Measurements from ENCODE around the gene CYFIP2.

Gene CYFIP2

GRCh38 chr5:157336423-157336744 is 70.5 kb downstream of the CYFIP2 start:
- Histone ChIP-seq H3K9ac (ENCODE audit: low read depth, low read length) (no peak overlapping the region), H3K4me3 (ENCODE audit: low read length) (no peak overlapping the region), H3K4me2 (ENCODE audit: low read length) (peak overlapping the region; percentile 23), H3K36me3 (ENCODE audit: insufficient read depth, low read length) (no peaks in the 10 kb centered on the region), H3K9me3 (replicated peaks; ENCODE audit: low read length) (no peaks in the 10 kb centered on the region), H3K27me3 (ENCODE audit: control insufficient read depth, insufficient read depth, low read length) (no peaks in the 10 kb centered on the region), H3K4me1 (ENCODE audit: control insufficient read depth, insufficient read depth, low read length) (peaks cover 16% of the 10 kb centered on the region)

- Histone ChIP-seq H3K36me3 (ENCODE audit: insufficient read depth, low read length) (no peaks in the 10 kb centered on the region), H3K4me3 (ENCODE audit: low read length) (no peak overlapping the region), H3K27me3 (ENCODE audit: control insufficient read depth, insufficient read depth, low read length) (no peaks in the 10 kb centered on the region), H3K4me1 (ENCODE audit: control insufficient read depth, insufficient read depth, low read length) (peaks cover 25% of the 10 kb centered on the region), H3K9ac (ENCODE audit: low read depth, low read length) (no peak overlapping the region), H3K9me3 (replicated peaks; ENCODE audit: low read length) (no peaks in the 10 kb centered on the region), H3K4me2 (ENCODE audit: low read length) (no peak overlapping the region)
These were observed 73.5 kb downstream of the CYFIP2 start for GRCh38 chr5:157339409-157339808.

- H3K9ac ChIP-seq (ENCODE audit: low read depth, low read length) = no peak overlapping the region
- H3K4me3 ChIP-seq (ENCODE audit: low read length) = no peak overlapping the region
- H3K36me3 ChIP-seq (ENCODE audit: insufficient read depth, low read length) = no peaks in the 10 kb centered on the region
- H3K4me1 ChIP-seq (ENCODE audit: control insufficient read depth, insufficient read depth, low read length) = peaks cover 13% of the 10 kb centered on the region
- H3K4me2 ChIP-seq (ENCODE audit: low read length) = no peak overlapping the region
- H3K27me3 ChIP-seq (ENCODE audit: control insufficient read depth, insufficient read depth, low read length) = no peaks in the 10 kb centered on the region
- no peaks in the 10 kb centered on the region for H3K9me3 ChIP-seq (replicated peaks; ENCODE audit: low read length)
These were observed 77.0 kb downstream of the CYFIP2 start for GRCh38 chr5:157342822-157343402.

- Histone ChIP-seq H3K36me3 (ENCODE audit: insufficient read depth, low read length) (no peaks in the 10 kb centered on the region), H3K4me2 (ENCODE audit: low read length) (peak overlapping the region; percentile 65), H3K4me3 (ENCODE audit: low read length) (peak overlapping the region; percentile 23), H3K27me3 (ENCODE audit: control insufficient read depth, insufficient read depth, low read length) (no peaks in the 10 kb centered on the region), H3K9me3 (replicated peaks; ENCODE audit: low read length) (no peaks in the 10 kb centered on the region), H3K4me1 (ENCODE audit: control insufficient read depth, insufficient read depth, low read length) (peaks cover 13% of the 10 kb centered on the region), H3K9ac (ENCODE audit: low read depth, low read length) (peak overlapping the region; percentile 1)
These were observed 78.2 kb downstream of the CYFIP2 start for GRCh38 chr5:157343842-157344790.

GRCh38 chr5:157345067-157345466 is 79.1 kb downstream of the CYFIP2 start:
- no peak overlapping the region for H3K4me2 ChIP-seq (ENCODE audit: low read length)
- peaks cover 13% of the 10 kb centered on the region for H3K4me1 ChIP-seq (ENCODE audit: control insufficient read depth, insufficient read depth, low read length)
- no peaks in the 10 kb centered on the region for H3K9me3 ChIP-seq (replicated peaks; ENCODE audit: low read length)
- no peak overlapping the region for H3K4me3 ChIP-seq (ENCODE audit: low read length)
- H3K36me3 ChIP-seq (ENCODE audit: insufficient read depth, low read length) = no peaks in the 10 kb centered on the region
- no peaks in the 10 kb centered on the region for H3K27me3 ChIP-seq (ENCODE audit: control insufficient read depth, insufficient read depth, low read length)
- H3K9ac ChIP-seq (ENCODE audit: low read depth, low read length) = no peak overlapping the region

- no peaks in the 10 kb centered on the region for H3K27me3 ChIP-seq (ENCODE audit: control insufficient read depth, insufficient read depth, low read length)
- peaks cover 13% of the 10 kb centered on the region for H3K4me1 ChIP-seq (ENCODE audit: control insufficient read depth, insufficient read depth, low read length)
- no peak overlapping the region for H3K4me3 ChIP-seq (ENCODE audit: low read length)
- H3K9ac ChIP-seq (ENCODE audit: low read depth, low read length) = no peak overlapping the region
- no peak overlapping the region for H3K4me2 ChIP-seq (ENCODE audit: low read length)
- no peaks in the 10 kb centered on the region for H3K36me3 ChIP-seq (ENCODE audit: insufficient read depth, low read length)
- H3K9me3 ChIP-seq (replicated peaks; ENCODE audit: low read length) = no peaks in the 10 kb centered on the region
These were observed 79.6 kb downstream of the CYFIP2 start for GRCh38 chr5:157345485-157345884.

GRCh38 chr5:157347301-157348048 is 81.6 kb downstream of the CYFIP2 start:
- H3K36me3 ChIP-seq (ENCODE audit: insufficient read depth, low read length) = no peaks in the 10 kb centered on the region
- no peak overlapping the region for H3K9ac ChIP-seq (ENCODE audit: low read depth, low read length)
- H3K9me3 ChIP-seq (replicated peaks; ENCODE audit: low read length) = no peaks in the 10 kb centered on the region
- H3K4me1 ChIP-seq (ENCODE audit: control insufficient read depth, insufficient read depth, low read length) = peaks cover 20% of the 10 kb centered on the region
- H3K27me3 ChIP-seq (ENCODE audit: control insufficient read depth, insufficient read depth, low read length) = no peaks in the 10 kb centered on the region
- H3K4me2 ChIP-seq (ENCODE audit: low read length) = no peak overlapping the region
- no peak overlapping the region for H3K4me3 ChIP-seq (ENCODE audit: low read length)

GRCh38 chr5:157348049-157348400 is 82.1 kb downstream of the CYFIP2 start:
- Histone ChIP-seq H3K27me3 (ENCODE audit: control insufficient read depth, insufficient read depth, low read length) (no peaks in the 10 kb centered on the region), H3K4me1 (ENCODE audit: control insufficient read depth, insufficient read depth, low read length) (peaks cover 20% of the 10 kb centered on the region), H3K9me3 (replicated peaks; ENCODE audit: low read length) (no peaks in the 10 kb centered on the region), H3K4me3 (ENCODE audit: low read length) (no peak overlapping the region), H3K36me3 (ENCODE audit: insufficient read depth, low read length) (no peaks in the 10 kb centered on the region), H3K4me2 (ENCODE audit: low read length) (no peak overlapping the region), H3K9ac (ENCODE audit: low read depth, low read length) (no peak overlapping the region)

GRCh38 chr5:157350939-157351801 is 85.2 kb downstream of the CYFIP2 start:
- Histone ChIP-seq H3K4me2 (ENCODE audit: low read length) (no peak overlapping the region), H3K36me3 (ENCODE audit: insufficient read depth, low read length) (no peaks in the 10 kb centered on the region), H3K9ac (ENCODE audit: low read depth, low read length) (no peak overlapping the region), H3K4me1 (ENCODE audit: control insufficient read depth, insufficient read depth, low read length) (peaks cover 6% of the 10 kb centered on the region), H3K9me3 (replicated peaks; ENCODE audit: low read length) (no peaks in the 10 kb centered on the region), H3K27me3 (ENCODE audit: control insufficient read depth, insufficient read depth, low read length) (no peaks in the 10 kb centered on the region), H3K4me3 (ENCODE audit: low read length) (no peak overlapping the region)

- H3K4me2 ChIP-seq (ENCODE audit: low read length) = no peak overlapping the region
- no peaks in the 10 kb centered on the region for H3K27me3 ChIP-seq (ENCODE audit: control insufficient read depth, insufficient read depth, low read length)
- no peak overlapping the region for H3K9ac ChIP-seq (ENCODE audit: low read depth, low read length)
- H3K4me3 ChIP-seq (ENCODE audit: low read length) = no peak overlapping the region
- H3K9me3 ChIP-seq (replicated peaks; ENCODE audit: low read length) = no peaks in the 10 kb centered on the region
- no peaks in the 10 kb centered on the region for H3K36me3 ChIP-seq (ENCODE audit: insufficient read depth, low read length)
- H3K4me1 ChIP-seq (ENCODE audit: control insufficient read depth, insufficient read depth, low read length) = peaks cover 6% of the 10 kb centered on the region
These were observed 85.8 kb downstream of the CYFIP2 start for GRCh38 chr5:157351802-157352092.

- peaks cover 6% of the 10 kb centered on the region for H3K4me1 ChIP-seq (ENCODE audit: control insufficient read depth, insufficient read depth, low read length)
- no peak overlapping the region for H3K9ac ChIP-seq (ENCODE audit: low read depth, low read length)
- no peak overlapping the region for H3K4me3 ChIP-seq (ENCODE audit: low read length)
- no peaks in the 10 kb centered on the region for H3K27me3 ChIP-seq (ENCODE audit: control insufficient read depth, insufficient read depth, low read length)
- H3K4me2 ChIP-seq (ENCODE audit: low read length) = no peak overlapping the region
- no peaks in the 10 kb centered on the region for H3K9me3 ChIP-seq (replicated peaks; ENCODE audit: low read length)
- no peaks in the 10 kb centered on the region for H3K36me3 ChIP-seq (ENCODE audit: insufficient read depth, low read length)
These were observed 86.9 kb downstream of the CYFIP2 start for GRCh38 chr5:157352756-157353340.

Data from skeletal muscle satellite cell (primary cell).